Neural cell (in vitro differentiated cells): ENCODE measurements around the gene UNC79.

Source experiments
- CTCF ChIP-seq: fragments of 450-650 bp; IDR thresholded peaks from 2 replicates; pipeline ENCODE4 v1.5.1; 2014; ENCODE audit warnings: antibody characterized with exemption, mild to moderate bottlenecking, moderate library complexity; ENCODE audit not compliant: poor library complexity, severe bottlenecking
- EZH2 ChIP-seq: fragments of 200-600, 300-800 bp; shearing (Covaris generic), sonication (generic); IDR thresholded peaks from 2 replicates; pipeline ENCODE4 v1.6.1; 2014; ENCODE audit warnings: antibody characterized with exemption, low read length, borderline replicate concordance, mild to moderate bottlenecking; ENCODE audit not compliant: insufficient read depth, poor library complexity, severe bottlenecking
- MXI1 ChIP-seq: fragments of 450-650 bp; conservative IDR thresholded peaks from 2 replicates; pipeline ENCODE4 v1.6.1; 2014; ENCODE audit warnings: antibody characterized with exemption, mild to moderate bottlenecking; ENCODE audit not compliant: poor library complexity, severe bottlenecking
- TAF1 ChIP-seq: IDR thresholded peaks from 2 replicates; pipeline ENCODE4 v1.6.1; 2012; ENCODE audit warnings: low read depth

- TF ChIP-seq TAF1 (no peak), EZH2 (no peak), MXI1 (no peak), CTCF (no peak)
Measured at GRCh38 chr14:93734086-93734822, 303.5 kb downstream of the UNC79 start.
